WTC11 (cell line): Measurements from ENCODE around the gene MESP1. TPM values are rescaled to one million over a fixed set of nuclear protein-coding genes. Genes with fewer than 3 reads are reported as not detected.

Experiments
- ATAC-seq: fragments of 200-7000 bp; cut with Tn5 transposase; 2 replicates; pipeline ENCODE4 v1.10.0; 2021; ENCODE audit warnings: mild to moderate bottlenecking, moderate library complexity
- CTCF ChIA-PET: fragments of 300-600 bp; sonication (Branson Sonifier 250); formaldehyde crosslinking; loops from one replicate; lab custom pipeline; 2021; ENCODE audit warnings: antibody characterized with exemption; lab: Charles Lee
- POLR2A ChIA-PET: fragments of 350-600 bp; sonication (Branson Sonifier 250); formaldehyde crosslinking; loops from one replicate; lab custom pipeline; 2021; ENCODE audit warnings: antibody characterized with exemption; lab: Charles Lee
- DNase-seq: peaks from one replicate; pipeline ENCODE4 v3.0.0; 2021; ENCODE audit warnings: low spot score
- H3K27ac Mint-ChIP-seq: 2 replicates; pipeline ENCODE4 v1.8.0; 2021; ENCODE audit warnings: mixed read lengths
- H3K27me3 Mint-ChIP-seq: 2 replicates; pipeline ENCODE4 v1.8.0; 2021; ENCODE audit warnings: low read depth, mild to moderate bottlenecking, moderate library complexity, mixed read lengths
- H3K36me3 Mint-ChIP-seq: 2 replicates; pipeline ENCODE4 v1.8.0; 2021; ENCODE audit warnings: mixed read lengths
- H3K4me1 Mint-ChIP-seq: 2 replicates; pipeline ENCODE4 v1.8.0; 2022; ENCODE audit warnings: mixed read lengths
- H3K4me3 Mint-ChIP-seq: 2 replicates; pipeline ENCODE4 v1.8.0; 2021; ENCODE audit warnings: mild to moderate bottlenecking, moderate library complexity, mixed read lengths
- H3K9me3 Mint-ChIP-seq: 2 replicates; pipeline ENCODE4 v1.8.0; 2021; ENCODE audit warnings: mixed read lengths
- ELF4 ChIP-seq: sonication (generic); formaldehyde crosslinking; IDR thresholded peaks from 2 replicates; pipeline ENCODE4 v1.8.1; 2022; ENCODE audit warnings: low read depth, mild to moderate bottlenecking, moderate library complexity, missing genetic modification reagents
- ESRRA ChIP-seq: sonication (generic); formaldehyde crosslinking; IDR thresholded peaks from 2 replicates; pipeline ENCODE4 v1.8.1; 2022; ENCODE audit warnings: mild to moderate bottlenecking, missing genetic modification reagents, borderline replicate concordance
- FOXK1 ChIP-seq: sonication (generic); formaldehyde crosslinking; IDR thresholded peaks from 2 replicates; pipeline ENCODE4 v1.8.0; 2022; ENCODE audit warnings: mild to moderate bottlenecking, moderate library complexity, missing genetic modification reagents
- FOXP4 ChIP-seq: sonication (generic); formaldehyde crosslinking; IDR thresholded peaks from 2 replicates; pipeline ENCODE4 v1.8.0; 2022; ENCODE audit warnings: mild to moderate bottlenecking, missing genetic modification reagents
- GABPB1 ChIP-seq: sonication (generic); formaldehyde crosslinking; IDR thresholded peaks from 2 replicates; pipeline ENCODE4 v1.8.1; 2023; ENCODE audit warnings: mild to moderate bottlenecking, missing genetic modification reagents
- IRF1 ChIP-seq: sonication (generic); formaldehyde crosslinking; IDR thresholded peaks from 2 replicates; pipeline ENCODE4 v1.8.0; 2023; ENCODE audit warnings: missing genetic modification reagents
- KAT7 ChIP-seq: sonication (generic); formaldehyde crosslinking; IDR thresholded peaks from 2 replicates; pipeline ENCODE4 v1.8.1; 2023; ENCODE audit warnings: missing genetic modification reagents, mild to moderate bottlenecking, borderline replicate concordance
- SMAD4 ChIP-seq: sonication (generic); formaldehyde crosslinking; IDR thresholded peaks from 2 replicates; pipeline ENCODE4 v1.8.0; 2022; ENCODE audit warnings: mild to moderate bottlenecking, missing genetic modification reagents
- SP1 ChIP-seq: sonication (generic); formaldehyde crosslinking; conservative IDR thresholded peaks from 2 replicates; pipeline ENCODE4 v1.8.1; 2022; ENCODE audit warnings: missing genetic modification reagents
- STAT6 ChIP-seq: sonication (generic); formaldehyde crosslinking; conservative IDR thresholded peaks from 2 replicates; pipeline ENCODE4 v1.8.1; 2023; ENCODE audit warnings: mild to moderate bottlenecking, low read depth, missing genetic modification reagents, moderate library complexity
- TEAD1 ChIP-seq: sonication (generic); formaldehyde crosslinking; IDR thresholded peaks from 2 replicates; pipeline ENCODE4 v1.8.0; 2022; ENCODE audit warnings: mild to moderate bottlenecking, missing genetic modification reagents
- USF1 ChIP-seq: sonication (generic); formaldehyde crosslinking; IDR thresholded peaks from 2 replicates; pipeline ENCODE4 v1.8.0; 2022; ENCODE audit warnings: mild to moderate bottlenecking, missing genetic modification reagents
- USF2 ChIP-seq: sonication (generic); formaldehyde crosslinking; IDR thresholded peaks from 2 replicates; pipeline ENCODE4 v1.8.1; 2023; ENCODE audit warnings: mild to moderate bottlenecking, missing genetic modification reagents, moderate library complexity
- ZBTB21 ChIP-seq: sonication (generic); formaldehyde crosslinking; IDR thresholded peaks from 2 replicates; pipeline ENCODE4 v1.8.1; 2023; ENCODE audit warnings: mild to moderate bottlenecking, missing genetic modification reagents, borderline replicate concordance
- ZNF263 ChIP-seq: sonication (generic); formaldehyde crosslinking; IDR thresholded peaks from 2 replicates; pipeline ENCODE4 v1.8.1; 2022; ENCODE audit warnings: low read depth, mild to moderate bottlenecking, moderate library complexity, missing genetic modification reagents
- ZNF423 ChIP-seq: fragments of 250-450 bp; sonication (Bioruptor Pico); IDR thresholded peaks from 2 replicates; pipeline ENCODE4 v2.1.2; 2022; ENCODE audit warnings: mild to moderate bottlenecking, moderate library complexity
- total RNA-seq: library from RNA; stranded (reverse); gene quantifications from 3 replicates; pipeline ENCODE4 v1.2.3, GENCODE V29; 2021
- TF ChIP-seq, protein P1 (sequence below): sonication (generic); formaldehyde crosslinking; IDR thresholded peaks from 2 replicates; pipeline ENCODE4 v1.8.1; 2022; ENCODE audit warnings: missing genetic modification reagents, borderline replicate concordance
- TF ChIP-seq, protein P2 (sequence below): sonication (generic); formaldehyde crosslinking; IDR thresholded peaks from 2 replicates; pipeline ENCODE4 v1.8.1; 2023; ENCODE audit warnings: mild to moderate bottlenecking, moderate library complexity, missing genetic modification reagents

The MESP1 gene
- total RNA-seq, 1 experiment from 2014 or later = 0.50 TPM

- no peak for TF ChIP-seq IRF1
- TF ChIP-seq, all 79 proteins: peak for 0
These were observed 26.4 kb downstream of the MESP1 start (continued) for GRCh38 chr15:89724621-89725020.

DNA sequence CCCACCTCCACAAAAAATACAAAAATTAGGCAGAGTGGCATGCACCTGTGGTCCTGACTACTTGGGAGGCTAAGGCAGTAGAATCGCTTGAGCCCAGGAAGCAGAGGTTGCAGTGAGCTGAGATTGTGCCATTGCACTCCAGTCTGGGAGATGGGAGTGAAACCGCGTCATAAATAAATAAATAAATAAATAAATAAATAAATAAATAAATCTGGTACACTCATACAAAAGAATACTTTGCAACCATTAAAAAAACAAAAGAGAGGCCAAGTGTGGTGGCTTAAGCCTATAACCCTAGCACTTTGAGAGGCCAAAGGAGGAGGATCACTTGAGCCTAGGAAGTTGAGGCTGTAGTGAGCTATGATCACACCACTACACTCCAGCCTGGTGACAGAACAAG is 28.0 kb downstream of the MESP1 start:
- no peak for ATAC-seq
- Mint-ChIP-seq H3K27me3 (peaks cover 4% of the 10 kb centered on the region; the same call in 1 of the 2 replicates), H3K4me3 (no peak overlapping the region), H3K9me3 (peaks cover 18% of the 10 kb centered on the region), H3K4me1 (no peaks in the 10 kb centered on the region), H3K36me3 (no peaks in the 10 kb centered on the region), H3K27ac (no peak overlapping the region)
- TF ChIP-seq KAT7 (CRISPR knock-in tag) = no peak
- ChIA-PET POLR2A (no interaction called here), CTCF (interaction anchor here (0.8 to 1.6 kb wide), 4 partner anchors 10 to 152 kb away, joined by 3 to 5 read pairs (median 5); no protein-coding TSS in a partner anchor)
- DNase-seq = no peak

DNA sequence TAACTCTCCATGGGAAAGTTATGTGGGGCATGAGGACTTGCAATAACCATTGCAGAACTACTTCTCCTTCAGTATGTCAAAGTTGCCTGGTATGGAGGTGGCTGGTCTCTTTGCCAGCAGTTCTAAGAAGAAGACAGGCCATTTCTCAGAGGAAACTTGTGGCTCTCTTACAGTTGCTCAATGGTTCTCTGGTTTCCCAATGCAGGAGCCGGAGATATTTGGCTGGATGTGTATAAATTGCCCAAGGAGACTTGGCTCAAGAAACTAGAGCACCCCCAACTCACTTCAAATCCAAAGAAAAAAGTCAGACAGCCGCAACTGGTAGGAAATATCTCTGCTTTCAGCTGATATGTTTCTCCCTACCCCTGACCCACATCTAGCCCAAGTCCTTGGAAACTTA is 36.3 kb downstream of the MESP1 start:
- H3K4me1 Mint-ChIP-seq = no peaks in the 10 kb centered on the region
- no peak overlapping the region for H3K27ac Mint-ChIP-seq
- TF ChIP-seq ZNF423 (CRISPR knock-in tag) = no peak
- no peak for TF ChIP-seq ZBTB21 (CRISPR knock-in tag)
- no peak for TF ChIP-seq KAT7 (CRISPR knock-in tag)
- no peak for TF ChIP-seq GABPB1 (CRISPR knock-in tag)
- TF ChIP-seq ESRRA (CRISPR knock-in tag) = no peak
- TF ChIP-seq SP1 (CRISPR knock-in tag) = no peak
- no peak for TF ChIP-seq USF2 (CRISPR knock-in tag)
- TF ChIP-seq FOXP4 = no peak
- TF ChIP-seq ZNF263 (CRISPR knock-in tag) = no peak
- TF ChIP-seq, protein P1, sequence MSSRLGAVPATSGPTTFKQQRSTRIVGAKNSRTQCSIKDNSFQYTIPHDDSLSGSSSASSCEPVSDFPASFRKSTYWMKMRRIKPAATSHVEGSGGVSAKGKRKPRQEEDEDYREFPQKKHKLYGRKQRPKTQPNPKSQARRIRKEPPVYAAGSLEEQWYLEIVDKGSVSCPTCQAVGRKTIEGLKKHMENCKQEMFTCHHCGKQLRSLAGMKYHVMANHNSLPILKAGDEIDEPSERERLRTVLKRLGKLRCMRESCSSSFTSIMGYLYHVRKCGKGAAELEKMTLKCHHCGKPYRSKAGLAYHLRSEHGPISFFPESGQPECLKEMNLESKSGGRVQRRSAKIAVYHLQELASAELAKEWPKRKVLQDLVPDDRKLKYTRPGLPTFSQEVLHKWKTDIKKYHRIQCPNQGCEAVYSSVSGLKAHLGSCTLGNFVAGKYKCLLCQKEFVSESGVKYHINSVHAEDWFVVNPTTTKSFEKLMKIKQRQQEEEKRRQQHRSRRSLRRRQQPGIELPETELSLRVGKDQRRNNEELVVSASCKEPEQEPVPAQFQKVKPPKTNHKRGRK (CRISPR knock-in tag) = no peak
- TF ChIP-seq FOXK1 (CRISPR knock-in tag) = no peak
- TF ChIP-seq STAT6 (CRISPR knock-in tag) = no peak
- no peak for TF ChIP-seq USF1
- TF ChIP-seq TEAD1 (CRISPR knock-in tag) = no peak
- TF ChIP-seq, protein P2, sequence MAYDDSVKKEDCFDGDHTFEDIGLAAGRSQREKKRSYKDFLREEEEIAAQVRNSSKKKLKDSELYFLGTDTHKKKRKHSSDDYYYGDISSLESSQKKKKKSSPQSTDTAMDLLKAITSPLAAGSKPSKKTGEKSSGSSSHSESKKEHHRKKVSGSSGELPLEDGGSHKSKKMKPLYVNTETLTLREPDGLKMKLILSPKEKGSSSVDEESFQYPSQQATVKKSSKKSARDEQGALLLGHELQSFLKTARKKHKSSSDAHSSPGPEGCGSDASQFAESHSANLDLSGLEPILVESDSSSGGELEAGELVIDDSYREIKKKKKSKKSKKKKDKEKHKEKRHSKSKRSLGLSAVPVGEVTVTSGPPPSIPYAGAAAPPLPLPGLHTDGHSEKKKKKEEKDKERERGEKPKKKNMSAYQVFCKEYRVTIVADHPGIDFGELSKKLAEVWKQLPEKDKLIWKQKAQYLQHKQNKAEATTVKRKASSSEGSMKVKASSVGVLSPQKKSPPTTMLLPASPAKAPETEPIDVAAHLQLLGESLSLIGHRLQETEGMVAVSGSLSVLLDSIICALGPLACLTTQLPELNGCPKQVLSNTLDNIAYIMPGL = no peak
- TF ChIP-seq ELF4 = no peak
- TF ChIP-seq SMAD4 (CRISPR knock-in tag) = no peak
- no peaks in the 10 kb centered on the region; the same call in 1 of the 2 replicates for H3K27me3 Mint-ChIP-seq
- ATAC-seq (no peak), DNase-seq (no peak)
- H3K36me3 Mint-ChIP-seq = no peaks in the 10 kb centered on the region
- ChIA-PET CTCF (no interaction called here), POLR2A (no interaction called here)
- H3K4me3 Mint-ChIP-seq = no peak overlapping the region
- H3K9me3 Mint-ChIP-seq = 0 out of 2 replicates have a peak, but pooled peaks cover 2% of the 10 kb centered on the region
